Measurements from ENCODE around the gene FCER1G.

- TF ChIP-seq, protein P1, sequence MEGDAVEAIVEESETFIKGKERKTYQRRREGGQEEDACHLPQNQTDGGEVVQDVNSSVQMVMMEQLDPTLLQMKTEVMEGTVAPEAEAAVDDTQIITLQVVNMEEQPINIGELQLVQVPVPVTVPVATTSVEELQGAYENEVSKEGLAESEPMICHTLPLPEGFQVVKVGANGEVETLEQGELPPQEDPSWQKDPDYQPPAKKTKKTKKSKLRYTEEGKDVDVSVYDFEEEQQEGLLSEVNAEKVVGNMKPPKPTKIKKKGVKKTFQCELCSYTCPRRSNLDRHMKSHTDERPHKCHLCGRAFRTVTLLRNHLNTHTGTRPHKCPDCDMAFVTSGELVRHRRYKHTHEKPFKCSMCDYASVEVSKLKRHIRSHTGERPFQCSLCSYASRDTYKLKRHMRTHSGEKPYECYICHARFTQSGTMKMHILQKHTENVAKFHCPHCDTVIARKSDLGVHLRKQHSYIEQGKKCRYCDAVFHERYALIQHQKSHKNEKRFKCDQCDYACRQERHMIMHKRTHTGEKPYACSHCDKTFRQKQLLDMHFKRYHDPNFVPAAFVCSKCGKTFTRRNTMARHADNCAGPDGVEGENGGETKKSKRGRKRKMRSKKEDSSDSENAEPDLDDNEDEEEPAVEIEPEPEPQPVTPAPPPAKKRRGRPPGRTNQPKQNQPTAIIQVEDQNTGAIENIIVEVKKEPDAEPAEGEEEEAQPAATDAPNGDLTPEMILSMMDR (IDR thresholded peaks at IDR 0.05): no peak
- no peak for TF ChIP-seq EP300 (IDR thresholded peaks at IDR 0.05)
- no peak for TF ChIP-seq POLR2A (IDR thresholded peaks at IDR 0.05; ENCODE audit: low read depth)
- TF ChIP-seq POLR2AphosphoS5 (IDR thresholded peaks at IDR 0.05): peak; percentile 6 to 54
Observed at GRCh38 chr1:161172776-161173376, 42.2 kb upstream of the FCER1G start.
